GM18526 (cell line): ENCODE results near the gene DBNL.
"Not testable (repeated sequence)": the region's sequence is repeated elsewhere in the genome, so short reads cannot be mapped to it uniquely, and the experiment has no call there.

ENCODE experiments used
- POLR2A ChIP-seq: IDR thresholded peaks from 3 replicates; pipeline ENCODE4 v1.6.1; 2011; ENCODE audit not compliant: insufficient read length; ENCODE audit errors: extremely low read depth

Gene DBNL

GRCh38 chr7:44044315-44045225 is at the start of gene DBNL:
DBNL (plus strand) TSS chr7:44044702; CDS start chr7:44044738, 36 bp downstream.
- TF ChIP-seq POLR2A = peak; percentile 97

DNA sequence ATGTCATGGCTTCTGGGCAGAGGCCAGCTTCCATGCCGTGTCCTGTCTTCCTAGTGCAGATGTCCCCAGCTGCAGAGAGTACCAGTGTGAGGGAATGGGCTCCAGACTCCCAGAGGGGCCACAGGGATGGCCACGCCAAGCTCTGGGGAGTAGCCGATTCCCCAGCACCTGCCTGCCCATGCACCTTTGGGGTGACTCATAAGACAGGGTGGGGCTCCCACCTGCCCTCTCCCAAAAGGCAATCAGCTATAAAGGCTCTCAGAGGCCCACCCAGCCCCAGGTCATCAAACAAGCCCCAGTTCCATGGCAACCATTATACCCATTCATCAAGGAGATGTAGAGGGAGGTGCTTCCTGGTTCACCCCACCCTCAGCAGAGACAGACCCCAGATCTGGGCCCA is 47.0 kb upstream of the DBNL start, which contains the start of gene SPDYE1:
Gene SPDYE1 (plus strand): TSS at position 366 of the 400 bp plus-strand sequence. CDS start 2,053 bp downstream, outside the sequence.
- not testable (repeated sequence) for TF ChIP-seq POLR2A

DNA sequence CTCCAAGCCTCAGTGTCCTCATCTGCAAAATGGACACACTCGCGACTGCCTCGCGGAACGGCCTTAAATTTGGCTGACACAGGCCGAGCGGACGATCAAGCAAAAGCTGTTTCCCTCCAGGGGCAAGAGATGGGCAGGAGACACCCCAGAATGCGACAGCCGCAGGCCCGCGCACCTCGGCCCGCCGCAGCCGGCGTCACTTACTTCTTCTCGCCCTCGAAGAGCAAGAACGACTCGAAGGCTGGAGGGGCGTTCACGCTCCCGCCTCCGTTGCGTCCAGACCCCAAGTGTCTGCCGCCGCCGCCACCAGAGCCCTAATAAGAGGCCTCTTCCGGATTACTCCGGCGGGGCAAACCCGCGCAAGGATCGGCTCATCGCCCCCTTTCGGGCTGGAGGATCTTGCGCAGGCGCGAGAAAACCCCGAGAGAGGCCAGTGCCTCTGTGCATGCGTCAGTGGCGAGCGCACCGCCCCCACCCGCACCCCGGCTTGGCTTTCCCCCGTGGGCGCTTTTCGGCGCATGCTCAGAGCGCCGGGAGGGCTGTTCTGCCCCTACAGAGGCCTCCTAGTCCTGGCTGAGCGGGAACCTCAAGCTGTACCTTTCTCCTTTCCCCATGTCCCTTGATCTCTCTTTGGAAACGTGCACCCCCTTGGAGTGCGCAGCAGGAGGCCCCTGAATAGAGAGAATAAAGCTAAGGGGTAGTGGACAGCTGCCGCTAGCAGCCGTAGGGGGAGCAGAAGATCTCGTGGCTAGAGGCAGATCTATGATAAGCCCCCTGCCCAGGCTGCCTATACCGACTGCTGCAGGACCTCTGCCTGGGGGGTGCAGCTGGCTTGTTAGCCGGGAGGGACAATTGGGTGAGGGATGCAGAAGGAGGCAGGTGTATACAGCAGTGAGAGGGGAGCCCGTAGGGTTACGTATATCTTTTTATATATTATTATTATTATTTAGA is 25.4 kb upstream of the DBNL start:
- peak; percentile 50 for TF ChIP-seq POLR2A

- peak; percentile 30 for TF ChIP-seq POLR2A
Measured at GRCh38 chr7:44040493-44040891, 4.0 kb upstream of the DBNL start.

DNA sequence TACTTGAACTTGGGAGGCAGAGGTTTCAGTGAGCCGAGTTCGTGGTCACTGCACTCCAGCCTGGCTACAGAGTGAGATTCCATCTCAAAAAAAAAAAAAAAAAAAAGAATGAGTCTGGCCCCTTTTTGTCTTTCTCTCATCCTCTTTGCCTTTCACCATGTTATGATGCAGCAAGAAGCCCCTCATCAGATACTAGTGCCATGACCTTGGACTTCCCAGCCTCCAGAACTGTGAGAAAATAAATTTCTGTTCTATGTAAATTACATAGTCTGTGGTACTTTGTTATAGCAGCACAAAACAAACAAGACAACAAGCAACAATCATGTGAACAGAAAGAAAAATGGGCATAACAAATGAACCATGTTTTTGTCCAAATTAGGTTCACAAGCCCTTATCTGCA is 2.3 kb upstream of the DBNL start:
- no peak for TF ChIP-seq POLR2A

GRCh38 chr7:44043902-44044301 is 600 bp upstream of the DBNL start:
- no peak for TF ChIP-seq POLR2A

DNA sequence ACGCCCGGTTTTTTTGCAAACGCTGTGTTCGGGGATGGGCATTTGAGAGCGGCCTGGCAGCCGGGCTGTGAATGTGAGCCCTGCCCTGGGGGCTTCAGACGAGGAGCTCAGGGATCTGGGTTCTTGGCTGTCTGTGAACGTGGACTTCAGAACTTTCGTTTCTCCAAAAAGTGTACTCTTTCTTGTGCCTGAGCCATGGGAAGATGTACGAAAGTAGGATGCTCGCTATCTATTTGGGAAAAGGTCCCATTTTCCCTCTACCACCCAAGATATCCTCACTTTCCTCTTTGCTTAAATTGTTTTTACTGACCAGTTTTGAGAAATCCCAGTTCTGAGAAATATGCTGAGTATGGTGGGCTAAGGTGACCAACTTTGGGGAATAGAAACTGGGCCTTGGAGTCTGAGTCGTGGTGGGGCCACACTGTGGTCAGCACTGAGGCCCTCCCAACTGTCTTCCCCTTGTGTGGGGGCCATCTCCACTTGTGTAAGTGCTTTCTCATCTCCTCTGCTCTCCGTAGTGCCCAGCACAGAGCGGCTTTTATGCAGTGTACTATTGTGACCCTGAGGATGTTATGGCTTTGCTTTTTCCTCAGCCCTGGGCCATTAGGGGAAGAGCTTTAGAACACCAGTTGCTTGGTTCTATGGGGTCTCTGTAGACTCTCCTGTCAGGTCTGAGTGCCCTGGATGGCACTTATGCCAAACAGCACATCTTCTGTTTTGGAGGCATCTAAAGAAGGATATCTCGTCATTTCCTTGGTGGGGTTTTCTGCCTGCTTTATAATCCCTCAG is 918 bp downstream of the DBNL start:
- no peak for TF ChIP-seq POLR2A

- no peak for TF ChIP-seq POLR2A
Measured at GRCh38 chr7:44046321-44047061, 2.0 kb downstream of the DBNL start.

GRCh38 chr7:44048031-44048795 is 3.7 kb downstream of the DBNL start:
- TF ChIP-seq POLR2A = no peak

- no peak for TF ChIP-seq POLR2A
Measured at GRCh38 chr7:44050121-44050914, 5.8 kb downstream of the DBNL start.

- no peak for TF ChIP-seq POLR2A
Measured at GRCh38 chr7:44050915-44051560, 6.5 kb downstream of the DBNL start.

- TF ChIP-seq POLR2A = no peak
Measured at GRCh38 chr7:44051611-44052220, 7.2 kb downstream of the DBNL start.
